ENCODE measurements around the gene POT1. TPM values are rescaled to one million over a fixed set of nuclear protein-coding genes. Genes with fewer than 3 reads are reported as not detected.

POT1 gene
- total RNA-seq, 3 donors from 2014 or later = 12.1 to 13.9 (median 13.7) TPM

GRCh38 chr7:124937076-124937475, 7.5 kb upstream of the POT1 start:
- no peaks in the 10 kb centered on the region for H3K4me1 ChIP-seq (ENCODE audit: low read depth)
- no peak for TF ChIP-seq CTCF (IDR thresholded peaks at IDR 0.05)
- no peaks in the 10 kb centered on the region for H3K9me3 ChIP-seq
- intact Hi-C loops (cut with DNase I, micrococcal nuclease) = no loop called here
- DNase-seq (no peak), ATAC-seq (no peak)
- no peak overlapping the region for H3K4me3 ChIP-seq
- no peaks in the 10 kb centered on the region for H3K36me3 ChIP-seq (ENCODE audit: low read depth)

- no peak for ATAC-seq
- no peak for TF ChIP-seq CTCF (IDR thresholded peaks at IDR 0.05)
- H3K4me3 ChIP-seq = no peak overlapping the region
- H3K4me1 ChIP-seq (ENCODE audit: low read depth) = no peaks in the 10 kb centered on the region
- no peak for DNase-seq
- intact Hi-C loops (cut with DNase I, micrococcal nuclease) = no loop called here
- no peaks in the 10 kb centered on the region for H3K36me3 ChIP-seq (ENCODE audit: low read depth)
- no peaks in the 10 kb centered on the region for H3K9me3 ChIP-seq
Measured at GRCh38 chr7:124934841-124935240, 5.2 kb upstream of the POT1 start.

DNA sequence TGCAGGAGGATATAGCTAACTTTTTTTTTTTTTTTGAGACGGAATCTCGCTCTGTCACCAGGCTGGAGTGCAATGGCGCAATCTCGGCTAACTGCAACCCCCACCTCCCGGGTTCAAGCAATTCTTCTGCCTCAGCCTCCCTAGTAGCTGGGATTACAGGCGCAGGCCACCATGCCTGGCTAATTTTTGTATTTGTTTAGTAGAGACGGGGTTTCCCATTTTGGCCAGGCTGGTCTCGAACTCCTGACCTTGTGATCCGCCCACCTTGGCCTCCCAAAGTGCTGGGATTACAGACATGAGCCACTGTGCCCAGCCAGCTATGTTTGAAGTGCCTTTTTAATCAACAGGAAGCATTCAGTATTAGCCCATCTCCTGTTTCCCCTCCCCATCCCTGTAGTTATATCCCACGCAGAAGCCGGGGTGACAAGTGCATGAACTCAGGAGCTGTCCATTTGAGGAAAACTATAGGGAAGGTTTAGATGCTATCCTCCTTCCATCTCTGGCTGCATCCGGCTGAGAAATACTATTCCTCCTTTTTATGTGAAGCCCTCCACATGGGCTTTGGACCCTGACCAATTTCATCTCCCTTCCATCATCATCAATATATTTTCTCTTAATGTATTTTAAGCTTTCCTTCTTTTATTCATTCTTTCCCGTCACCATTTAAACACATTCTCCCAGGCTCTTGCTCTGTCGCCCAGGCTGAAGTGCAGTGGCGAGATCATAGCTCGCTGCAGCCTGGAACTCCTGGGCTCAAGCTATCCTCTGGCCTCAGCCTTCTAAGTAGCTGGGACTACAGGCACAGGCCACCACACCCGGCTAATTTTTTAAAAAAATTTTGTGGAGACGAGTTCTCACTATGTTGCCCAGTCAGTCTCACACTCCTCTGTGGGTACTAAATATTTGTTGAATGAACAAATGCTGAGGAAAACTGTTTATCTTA, 1.3 kb upstream of the POT1 start:
- no peak for TF ChIP-seq CTCF (IDR thresholded peaks at IDR 0.05)
- DNase-seq (no peak), ATAC-seq (no peak)
- peaks cover 5% of the 10 kb centered on the region for H3K4me1 ChIP-seq (ENCODE audit: low read depth)
- H3K9me3 ChIP-seq = no peaks in the 10 kb centered on the region
- no peak overlapping the region for H3K4me3 ChIP-seq
- intact Hi-C loops (cut with DNase I, micrococcal nuclease) = no loop called here
- no peaks in the 10 kb centered on the region for H3K36me3 ChIP-seq (ENCODE audit: low read depth)

GRCh38 chr7:124930173-124930623, 573 bp upstream of the POT1 start:
- H3K9me3 ChIP-seq = no peaks in the 10 kb centered on the region
- no peaks in the 10 kb centered on the region for H3K36me3 ChIP-seq (ENCODE audit: low read depth)
- peak overlapping the region; percentile 18 for H3K4me3 ChIP-seq
- no peak for TF ChIP-seq CTCF (IDR thresholded peaks at IDR 0.05)
- DNase-seq (no peak), ATAC-seq (no peak)
- intact Hi-C loops (cut with DNase I, micrococcal nuclease) = no loop called here
- H3K4me1 ChIP-seq (ENCODE audit: low read depth) = peaks cover 5% of the 10 kb centered on the region

DNA sequence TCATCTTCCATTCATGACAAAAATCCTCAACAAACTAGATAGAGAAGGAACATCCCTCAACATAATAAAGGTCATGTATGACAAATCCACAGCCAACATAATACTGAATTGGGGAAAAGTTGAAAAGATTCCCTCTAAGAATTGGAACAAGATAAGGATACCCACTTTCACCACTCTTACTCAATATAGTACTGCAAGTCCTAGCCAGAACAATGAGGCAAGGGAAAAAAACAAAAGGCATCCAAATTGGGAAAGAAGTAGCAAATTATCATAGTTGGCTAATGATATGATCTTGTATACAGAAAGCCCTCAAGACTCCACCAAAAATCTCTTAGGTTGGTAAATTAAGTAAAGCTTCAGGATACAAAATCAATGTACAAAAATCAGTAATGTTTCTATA, 4.7 kb downstream of the POT1 start:
- Histone ChIP-seq H3K4me1 (ENCODE audit: low read depth) (peaks cover 12% of the 10 kb centered on the region), H3K4me3 (no peak overlapping the region), H3K36me3 (ENCODE audit: low read depth) (no peaks in the 10 kb centered on the region), H3K9me3 (no peaks in the 10 kb centered on the region)
- intact Hi-C loops (cut with DNase I, micrococcal nuclease) = no loop called here
- TF ChIP-seq CTCF (IDR thresholded peaks at IDR 0.05) = no peak
- ATAC-seq = no peak
- no peak for DNase-seq

Measured in mucosa of descending colon (tissue), 3 donors.